Glomerular visceral epithelial cell (primary cell): Measurements from ENCODE around the gene SHLD1.
"Not testable (repeated sequence)": the region's sequence is repeated elsewhere in the genome, so short reads cannot be mapped to it uniquely, and the experiment has no call there.

Experiments used
- DNase-seq: peaks from one replicate; pipeline ENCODE4 v3.0.0-alpha.2; 2016; ENCODE audit errors: extremely low spot score

The SHLD1 gene

GRCh38 chr20:5735845-5736510 lies 14.2 kb upstream of the SHLD1 start:
- no peak for DNase-seq

GRCh38 chr20:5737619-5737953 lies 12.6 kb upstream of the SHLD1 start:
- no peak for DNase-seq

GRCh38 chr20:5737966-5738365 lies 12.2 kb upstream of the SHLD1 start:
- DNase-seq = no peak

GRCh38 chr20:5740643-5741042 lies 9.6 kb upstream of the SHLD1 start:
- not testable (repeated sequence) for DNase-seq

- no peak for DNase-seq
These were observed 9.1 kb upstream of the SHLD1 start for GRCh38 chr20:5741089-5741488.

GRCh38 chr20:5742041-5742440 lies 8.2 kb upstream of the SHLD1 start:
- DNase-seq = no peak

- DNase-seq = no peak
These were observed 4.7 kb upstream of the SHLD1 start for GRCh38 chr20:5745416-5746030.

GRCh38 chr20:5746064-5746463 lies 4.1 kb upstream of the SHLD1 start:
- no peak for DNase-seq

- DNase-seq = no peak
These were observed 2.0 kb upstream of the SHLD1 start for GRCh38 chr20:5748246-5748645.

- not testable (repeated sequence) for DNase-seq
These were observed 669 bp upstream of the SHLD1 start for GRCh38 chr20:5749512-5749951.

- no peak for DNase-seq
These were observed 1.7 kb downstream of the SHLD1 start for GRCh38 chr20:5751856-5752255.

- no peak for DNase-seq
These were observed 3.6 kb downstream of the SHLD1 start for GRCh38 chr20:5753814-5754213.

GRCh38 chr20:5757949-5758348 lies 7.7 kb downstream of the SHLD1 start:
- no peak for DNase-seq

- DNase-seq = no peak
These were observed 16.0 kb downstream of the SHLD1 start for GRCh38 chr20:5766085-5766764.

GRCh38 chr20:5767493-5768098 lies 17.4 kb downstream of the SHLD1 start:
- DNase-seq = no peak

- DNase-seq = no peak
These were observed 20.2 kb downstream of the SHLD1 start for GRCh38 chr20:5770231-5770986.

- DNase-seq = no peak
These were observed 20.8 kb downstream of the SHLD1 start for GRCh38 chr20:5770987-5771318.

- no peak for DNase-seq
These were observed 22.5 kb downstream of the SHLD1 start for GRCh38 chr20:5772704-5773103.

- no peak for DNase-seq
These were observed 23.4 kb downstream of the SHLD1 start for GRCh38 chr20:5773589-5773988.

GRCh38 chr20:5776077-5776476 lies 25.9 kb downstream of the SHLD1 start:
- no peak for DNase-seq

GRCh38 chr20:5779071-5779900 lies 29.1 kb downstream of the SHLD1 start:
- DNase-seq = peak; percentile 11
